DOHH2 (cell line): Measurements from ENCODE around the gene COL2A1.

Source experiments
- EZH2phosphoT487 ChIP-seq: fragments of 200-600 bp; sonication (generic); IDR thresholded peaks from 2 replicates; pipeline ENCODE4 v1.6.1; 2017; ENCODE audit warnings: borderline replicate concordance, mild to moderate bottlenecking, antibody characterized with exemption, low read length, moderate library complexity, mixed read lengths
- TF ChIP-seq, protein P1 (sequence below): fragments of 200-600 bp; sonication (generic); IDR thresholded peaks from one replicate; pipeline ENCODE4 v1.5.1; 2014; ENCODE audit warnings: antibody characterized with exemption, mild to moderate bottlenecking, low read depth, low read length; ENCODE audit not compliant: poor library complexity, severe bottlenecking

DNA sequence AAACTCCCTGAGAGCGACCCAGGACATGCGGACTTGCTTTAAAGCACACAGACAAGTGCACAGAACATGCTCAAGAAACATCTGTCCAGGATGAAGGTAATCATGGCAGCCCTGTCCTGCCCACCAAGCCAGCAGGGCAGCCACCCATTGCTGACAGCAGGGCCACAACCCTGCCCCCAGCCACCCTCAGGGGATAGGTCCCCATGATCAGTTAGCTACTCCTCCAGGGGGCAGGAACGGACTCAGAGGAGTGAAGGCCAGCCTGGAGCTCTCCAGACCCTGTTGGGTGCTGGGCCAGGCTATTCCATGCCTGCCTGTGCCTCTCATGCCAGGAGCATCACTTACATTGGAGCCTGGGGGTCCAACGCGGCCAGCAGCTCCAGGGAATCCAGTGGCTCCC lies 25.1 kb downstream of the COL2A1 start:
- TF ChIP-seq, protein P1, sequence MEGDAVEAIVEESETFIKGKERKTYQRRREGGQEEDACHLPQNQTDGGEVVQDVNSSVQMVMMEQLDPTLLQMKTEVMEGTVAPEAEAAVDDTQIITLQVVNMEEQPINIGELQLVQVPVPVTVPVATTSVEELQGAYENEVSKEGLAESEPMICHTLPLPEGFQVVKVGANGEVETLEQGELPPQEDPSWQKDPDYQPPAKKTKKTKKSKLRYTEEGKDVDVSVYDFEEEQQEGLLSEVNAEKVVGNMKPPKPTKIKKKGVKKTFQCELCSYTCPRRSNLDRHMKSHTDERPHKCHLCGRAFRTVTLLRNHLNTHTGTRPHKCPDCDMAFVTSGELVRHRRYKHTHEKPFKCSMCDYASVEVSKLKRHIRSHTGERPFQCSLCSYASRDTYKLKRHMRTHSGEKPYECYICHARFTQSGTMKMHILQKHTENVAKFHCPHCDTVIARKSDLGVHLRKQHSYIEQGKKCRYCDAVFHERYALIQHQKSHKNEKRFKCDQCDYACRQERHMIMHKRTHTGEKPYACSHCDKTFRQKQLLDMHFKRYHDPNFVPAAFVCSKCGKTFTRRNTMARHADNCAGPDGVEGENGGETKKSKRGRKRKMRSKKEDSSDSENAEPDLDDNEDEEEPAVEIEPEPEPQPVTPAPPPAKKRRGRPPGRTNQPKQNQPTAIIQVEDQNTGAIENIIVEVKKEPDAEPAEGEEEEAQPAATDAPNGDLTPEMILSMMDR, result no peak
- no peak for TF ChIP-seq EZH2phosphoT487
